Measurements from ENCODE around the gene ETV3.

GRCh38 chr1:157154940-157155514, 16.8 kb upstream of the ETV3 start:
- TF ChIP-seq CTCF (IDR thresholded peaks at IDR 0.05) (no peak), POLR2A (IDR thresholded peaks at IDR 0.05) (no peak)

Measured in uterus (tissue), 2 donors.